SK-N-SH (cell line): Measurements from ENCODE around the gene VIL1. TPM values are rescaled to one million over a fixed set of nuclear protein-coding genes. Genes with fewer than 3 reads are reported as not detected.

Source experiments
- CTCF ChIA-PET: fragments of 300-600, 350-600 bp; formaldehyde crosslinking; extraction: SDS; loops from one replicate; lab custom pipeline; 2021; lab: Yijun Ruan, JAX
- POLR2A ChIA-PET: fragments of 350-600 bp; sonication (Branson Sonifier 250); formaldehyde crosslinking; extraction: SDS; loops from one replicate; lab custom pipeline; 2020; ENCODE audit warnings: antibody characterized with exemption, inconsistent platforms; lab: Yijun Ruan, JAX
- DNase-seq: peaks from one replicate; pipeline ENCODE4 v3.0.0; 2012
- H2AFZ ChIP-seq: fragments of 200-600 bp; sonication (generic); 2 replicates; pipeline ENCODE4 v1.8.1; 2016; ENCODE audit warnings: antibody characterized with exemption, mild to moderate bottlenecking, low read depth
- H3F3A ChIP-seq: fragments of 200-600 bp; sonication (generic); replicated peaks from 2 replicates; pipeline ENCODE3; 2016; ENCODE audit warnings: antibody characterized with exemption, mild to moderate bottlenecking; ENCODE audit not compliant: insufficient read depth
- H3K27ac ChIP-seq, 2 experiments: fragments of 200-500 bp in 1 of 2; fragments of 200-600 bp in 1 of 2; sonication (Bioruptor generic) in 1 of 2; sonication (generic), shearing (Covaris generic) in 1 of 2; 2 replicates each; pipeline versions ENCODE4 v1.5.1 to v1.6.1; 2014 to 2016; ENCODE audit warnings: low read depth in 2 of 2, inconsistent platforms in 1 of 2, low read length in 1 of 2, mild to moderate bottlenecking in 1 of 2, mixed read lengths in 1 of 2
- H3K27me3 ChIP-seq: fragments of 200-600 bp; sonication (generic), shearing (Covaris generic); 2 replicates; pipeline ENCODE4 v1.6.1; 2016; ENCODE audit warnings: mixed run types; ENCODE audit not compliant: insufficient read depth
- H3K36me3 ChIP-seq, 2 experiments: fragments of 200-500 bp in 1 of 2; fragments of 200-600 bp in 1 of 2; sonication (Bioruptor generic) in 1 of 2; sonication (generic) in 1 of 2; replicated peaks in 1 of 2; 2 replicates each; pipeline versions ENCODE3 to v1.5.1; 2014 to 2016; ENCODE audit warnings: low read length in 1 of 2, mild to moderate bottlenecking in 1 of 2; ENCODE audit not compliant: insufficient read depth in 2 of 2, control insufficient read depth in 1 of 2
- H3K4me1 ChIP-seq, 2 experiments: fragments of 200-500 bp in 1 of 2; fragments of 200-600 bp in 1 of 2; sonication (Bioruptor generic) in 1 of 2; sonication (generic), shearing (Covaris generic) in 1 of 2; 2 replicates each; pipeline versions ENCODE4 v1.5.1 to v1.6.1; 2014 to 2016; ENCODE audit warnings: low read depth in 1 of 2, low read length in 1 of 2, mixed run types in 1 of 2; ENCODE audit not compliant: insufficient read depth in 2 of 2, control insufficient read depth in 1 of 2
- H3K4me2 ChIP-seq: fragments of 200-600 bp; sonication (generic), shearing (Covaris generic); 2 replicates; pipeline ENCODE4 v1.6.1; 2017; ENCODE audit warnings: mixed run types
- H3K4me3 ChIP-seq, 2 experiments: fragments of 200-500 bp in 1 of 2; fragments of 200-600 bp in 1 of 2; sonication (Bioruptor generic) in 1 of 2; sonication (generic), shearing (Covaris generic) in 1 of 2; 2 replicates each; pipeline versions ENCODE4 v1.5.1 to v1.8.1; 2014 to 2016; ENCODE audit warnings: low read depth in 2 of 2, inconsistent platforms in 1 of 2, low read length in 1 of 2, mild to moderate bottlenecking in 1 of 2, mixed read lengths in 1 of 2, moderate library complexity in 1 of 2
- H3K79me2 ChIP-seq: fragments of 200-600 bp; sonication (generic); 2 replicates; pipeline ENCODE4 v1.8.1; 2017; ENCODE audit warnings: mild to moderate bottlenecking; ENCODE audit not compliant: insufficient read depth
- H3K9ac ChIP-seq: fragments of 200-600 bp; sonication (generic); 2 replicates; pipeline ENCODE4 v1.6.1; 2017; ENCODE audit warnings: mixed run types
- H3K9me2 ChIP-seq: fragments of 200-600 bp; sonication (generic); 2 replicates; pipeline ENCODE4 v1.6.1; 2017; ENCODE audit warnings: mixed run types
- H3K9me3 ChIP-seq: fragments of 200-600 bp; sonication (generic); 2 replicates; pipeline ENCODE4 v1.6.1; 2017; ENCODE audit warnings: mixed run types, mild to moderate bottlenecking, moderate library complexity
- H4K20me1 ChIP-seq: fragments of 200-600 bp; sonication (generic); 2 replicates; pipeline ENCODE4 v1.6.1; 2017; ENCODE audit warnings: mild to moderate bottlenecking, mixed run types; ENCODE audit not compliant: insufficient read depth
- CHD2 ChIP-seq: fragments of 150-350 bp; IDR thresholded peaks from 2 replicates; pipeline ENCODE4 v1.6.1; 2018; ENCODE audit warnings: low read length; ENCODE audit not compliant: partially characterized antibody
- CTCF ChIP-seq: fragments of 200-600 bp; sonication (generic); IDR thresholded peaks from 2 replicates; pipeline ENCODE4 v1.6.1; 2017; ENCODE audit warnings: antibody characterized with exemption, mild to moderate bottlenecking, moderate library complexity
- ELF1 ChIP-seq: IDR thresholded peaks from 2 replicates; pipeline ENCODE4 v1.4.0; 2012
- FOSL2 ChIP-seq: IDR thresholded peaks from 2 replicates; pipeline ENCODE4 v1.4.0; 2012; ENCODE audit warnings: low read depth, mild to moderate bottlenecking, moderate library complexity, borderline replicate concordance
- FOXM1 ChIP-seq: IDR thresholded peaks from 2 replicates; pipeline ENCODE4 v1.4.0; 2012; ENCODE audit warnings: low read depth, mild to moderate bottlenecking
- GABPA ChIP-seq: IDR thresholded peaks from 2 replicates; pipeline ENCODE4 v1.4.0; 2012; ENCODE audit warnings: low read depth, mild to moderate bottlenecking
- GATA2 ChIP-seq: sonication (generic); formaldehyde crosslinking; IDR thresholded peaks from 2 replicates; pipeline ENCODE4 v1.5.0; 2020; ENCODE audit warnings: mild to moderate bottlenecking, missing genetic modification reagents
- MAX ChIP-seq: IDR thresholded peaks from 2 replicates; pipeline ENCODE4 v1.4.0; 2012; ENCODE audit warnings: low read depth
- MEF2A ChIP-seq: IDR thresholded peaks from 2 replicates; pipeline ENCODE4 v1.4.0; 2012; ENCODE audit warnings: low read depth, borderline replicate concordance
- MXI1 ChIP-seq: IDR thresholded peaks from 2 replicates; pipeline ENCODE4 v1.6.1; 2012; ENCODE audit warnings: mild to moderate bottlenecking, low read depth, low read length, improper control_type of control experiment
- NFIC ChIP-seq: IDR thresholded peaks from 2 replicates; pipeline ENCODE4 v1.4.0; 2012; ENCODE audit warnings: borderline replicate concordance
- NRF1 ChIP-seq: IDR thresholded peaks from 2 replicates; pipeline ENCODE4 v1.6.1; 2012; ENCODE audit warnings: low read depth, mild to moderate bottlenecking, low read length
- RAD21 ChIP-seq: IDR thresholded peaks from 2 replicates; pipeline ENCODE4 v1.6.1; 2012; ENCODE audit warnings: mild to moderate bottlenecking, low read length
- REST ChIP-seq: IDR thresholded peaks from 2 replicates; pipeline ENCODE4 v1.6.1; 2012; ENCODE audit warnings: mild to moderate bottlenecking, low read depth, low read length, moderate library complexity
- RFX5 ChIP-seq: IDR thresholded peaks from 2 replicates; pipeline ENCODE4 v1.6.1; 2012; ENCODE audit warnings: mild to moderate bottlenecking, improper control_type of control experiment, low read length
- TAF1 ChIP-seq: IDR thresholded peaks from 2 replicates; pipeline ENCODE4 v1.6.1; 2012; ENCODE audit warnings: low read depth, mild to moderate bottlenecking, low read length, moderate library complexity, borderline replicate concordance
- TCF12 ChIP-seq: IDR thresholded peaks from 2 replicates; pipeline ENCODE4 v1.4.0; 2012
- TEAD4 ChIP-seq: IDR thresholded peaks from 2 replicates; pipeline ENCODE4 v1.4.0; 2012; ENCODE audit warnings: mild to moderate bottlenecking, borderline replicate concordance; ENCODE audit not compliant: insufficient read depth
- ZBTB33 ChIP-seq: IDR thresholded peaks from 2 replicates; pipeline ENCODE4 v1.4.0; 2012; ENCODE audit warnings: low read depth, borderline replicate concordance
- WGBS: methylation state at CpG from one replicate; pipeline ENCODE4 v1.1.6; 2017; ENCODE audit warnings: low lambda C conversion rate; 5-methylcytosine and 5-hydroxymethylcytosine counted together
- polyA plus RNA-seq, 3 experiments: library from polyadenylated mRNA; depleted of rRNA; stranded (reverse); fragments of >200 nt; gene quantifications; 2 replicates each; pipeline ENCODE4 v1.2.3, GENCODE V29; 2012

The VIL1 gene
- polyA plus RNA-seq, 1 of the 3 experiments (the other 2 are of a cell fraction), result under 0.01 TPM

- no peak overlapping the region for H3K27ac ChIP-seq
- no peaks in the 10 kb centered on the region; a peak in 2 of 4 replicates for H3K4me1 ChIP-seq
- ChIA-PET CTCF (interaction anchor here (1.4 to 2.2 kb wide), 3 partner anchors 9 to 85 kb away, joined by 4 to 9 read pairs (median 7); partner anchors contain the start of gene CATIP), POLR2A (no interaction called here)
- no peak overlapping the region for H3K9ac ChIP-seq
- no peaks in the 10 kb centered on the region for H4K20me1 ChIP-seq
- no peak overlapping the region for H3K4me2 ChIP-seq
- H3K4me3 ChIP-seq, result no peak overlapping the region
- no peaks in the 10 kb centered on the region for H3K9me3 ChIP-seq
- H3K36me3 ChIP-seq, result no peaks in the 10 kb centered on the region
- H3K27me3 ChIP-seq, result no peaks in the 10 kb centered on the region
- DNase-seq, result peak; percentile 16
- H2AFZ ChIP-seq, result no peak overlapping the region
- no peaks in the 10 kb centered on the region for H3F3A ChIP-seq
- H3K79me2 ChIP-seq, result no peaks in the 10 kb centered on the region
- TF ChIP-seq NFIC, result no peak
- no peak for TF ChIP-seq NRF1
- TF ChIP-seq MAX, result no peak
- TF ChIP-seq FOSL2, result no peak
- TF ChIP-seq FOXM1, result no peak
- TF ChIP-seq CHD2, result no peak
- no peak for TF ChIP-seq REST
- no peak for TF ChIP-seq ZBTB33
- no peak for TF ChIP-seq GATA2 (CRISPR knock-in tag)
- no peak for TF ChIP-seq RFX5
- TF ChIP-seq RAD21, result no peak
- no peak for TF ChIP-seq GABPA
- no peak for TF ChIP-seq TAF1
- TF ChIP-seq CTCF, result no peak
- TF ChIP-seq TEAD4, result no peak
- no peak for TF ChIP-seq TCF12
- no peak for TF ChIP-seq MXI1
- no peak for TF ChIP-seq MEF2A
- no peak for TF ChIP-seq ELF1
- no peaks in the 10 kb centered on the region for H3K9me2 ChIP-seq
- WGBS, result 87% methylated on average over 19 of the region's 23 CpGs
Observed at GRCh38 chr2:218386505-218387368, 32.2 kb upstream of the VIL1 start.
